ENCODE results near the gene ZC3H12C. TPM values are rescaled to one million over a fixed set of nuclear protein-coding genes. Genes with fewer than 3 reads are reported as not detected.

ZC3H12C gene
- total and polyA plus RNA-seq, 2 of the 4 experiments (the other 2 are of a cell fraction): 4.2 to 15.8 TPM

DNA sequence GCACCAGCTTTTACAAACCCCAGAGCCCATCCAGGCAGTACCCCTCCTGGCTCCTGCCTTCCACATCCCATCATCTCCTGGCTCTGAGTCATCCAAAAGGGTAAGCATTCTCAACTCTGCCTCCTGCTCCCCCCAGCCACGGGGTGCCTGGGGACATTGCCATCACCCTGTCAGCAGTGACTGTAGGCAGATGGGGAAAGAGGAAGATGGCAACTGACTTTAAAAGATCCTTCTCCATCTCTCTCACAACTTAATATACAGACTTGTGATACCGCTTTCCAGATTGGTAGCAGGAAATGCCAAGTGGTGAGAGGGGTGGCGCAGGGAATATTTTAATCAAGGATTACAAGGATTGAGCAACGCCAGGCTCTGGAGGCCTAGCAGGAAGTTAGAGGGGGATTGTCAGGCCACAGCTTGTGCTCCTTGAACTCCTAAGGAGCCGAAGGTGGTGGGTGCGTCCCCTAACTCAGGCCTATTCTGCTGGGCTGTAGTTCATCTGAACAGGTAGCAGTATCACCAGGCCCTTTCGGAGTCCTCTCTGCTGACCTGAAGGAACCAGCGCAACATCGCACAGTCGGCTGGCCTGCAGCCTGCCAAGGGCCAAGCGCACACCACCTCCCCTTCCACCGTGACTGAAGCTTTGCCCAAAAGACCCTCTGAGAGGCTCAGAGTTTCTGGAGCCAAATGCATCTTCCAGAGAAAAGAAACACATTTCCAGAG, 83.3 kb downstream of the ZC3H12C start:
- 0 out of 4 replicates have a peak, but pooled peaks cover 0 to 3% of the 10 kb centered on the region in 2 experiments for H3K79me1 ChIP-seq (ENCODE audit: low read depth in 1 of 2, low read length in 2 of 2)
- H3K4ac ChIP-seq (ENCODE audit: low read depth, low read length): no peak overlapping the region
- H2BK5ac ChIP-seq (ENCODE audit: low read depth, low read length, poor library complexity, severe bottlenecking): no peak overlapping the region
- peak overlapping the region; percentile 70; the same call in 2 of the 3 replicates for H2BK15ac ChIP-seq (ENCODE audit: low read depth, low read length)
- no peak overlapping the region for H3K18ac ChIP-seq (ENCODE audit: low read depth, low read length)
- H2BK120ac ChIP-seq (ENCODE audit: low read depth, low read length): no peak overlapping the region
- no peak overlapping the region for H3K4me3 ChIP-seq (ENCODE audit: insufficient read depth, low read depth, low read length)
- peak overlapping the region; percentile 31; the same call in 1 of the 2 replicates for H4K5ac ChIP-seq (ENCODE audit: low read depth, low read length)
- H3K23ac ChIP-seq (ENCODE audit: low read depth, low read length): no peak overlapping the region
- H3K9me1 ChIP-seq (ENCODE audit: insufficient read depth, low read length): peaks cover 10% of the 10 kb centered on the region; the same call in 1 of the 2 replicates
- H3K4me1 ChIP-seq (ENCODE audit: control insufficient read depth, insufficient read depth, low read length): peaks cover 9% of the 10 kb centered on the region
- 0 out of 2 replicates have a peak overlapping the region, but pooled peaks have one; percentile 35 for H3K14ac ChIP-seq (replicated peaks; ENCODE audit: low read depth, low read length)
- no peak overlapping the region for H3K4me2 ChIP-seq (ENCODE audit: low read depth, low read length)
- BruUV-seq (replicated peaks): no TSS peak
- H3K27ac ChIP-seq (ENCODE audit: insufficient read depth, low read length): no peak overlapping the region
- CTCF ChIA-PET: interaction anchor here (0.7 kb wide), 1 partner anchor 14 kb away, joined by 3 read pairs; no protein-coding TSS in a partner anchor
- H4K20me1 ChIP-seq (ENCODE audit: insufficient read depth, low read length): no peaks in the 10 kb centered on the region
- intact Hi-C loops (cut with micrococcal nuclease) (no loop called here), in situ Hi-C loops (cut with MboI; ENCODE audit: low sequenced_read_pairs) (loop anchor here (25.0 kb wide), 1 partner anchor 214 kb away; no protein-coding TSS in a partner anchor), dilution Hi-C loops (cut with HindIII; ENCODE audit: low sequenced_read_pairs, unreplicated experiment) (no loop called here)
- H3K56ac ChIP-seq (ENCODE audit: extremely low read depth, insufficient read depth, low read length): no peak overlapping the region
- no peak overlapping the region for H2BK20ac ChIP-seq (ENCODE audit: low read depth, low read length)
- POLR2A ChIA-PET (ENCODE audit: unreplicated experiment): no interaction called here
- ATAC-seq (ENCODE audit: low read depth) (peak; percentile 40), DNase-seq (peak; percentile 51)
- peak overlapping the region; percentile 32; the same call in 1 of the 2 replicates for H2AK5ac ChIP-seq (ENCODE audit: low read depth, low read length)
- WGBS, 2 experiments (ENCODE audit: extremely low coverage in 2 of 2, insufficient read length in 1 of 2): 90% methylated on average over 2 of the region's 12 CpGs; no CpG with 5 or more reads in 1 of the 2 experiments
- no peak overlapping the region for H3K9ac ChIP-seq (ENCODE audit: low read depth, low read length)
- no peaks in the 10 kb centered on the region for H3K36me3 ChIP-seq (ENCODE audit: control insufficient read depth, insufficient read depth, low read length)
- 0 out of 4 replicates have a peak overlapping the region, but pooled peaks of 1 of the 2 experiments have one; percentile 19 for H4K8ac ChIP-seq (ENCODE audit: low read depth in 2 of 2, low read length in 2 of 2)
- TF ChIP-seq RCOR1 (IDR thresholded peaks at IDR 0.05; ENCODE audit: insufficient replicate concordance, low read length): peak; percentile 34
- TF ChIP-seq RAD21 (IDR thresholded peaks at IDR 0.05; ENCODE audit: low read length): no peak
- peak overlapping the region; percentile 21; the same call in 1 of the 2 replicates for H4K91ac ChIP-seq (ENCODE audit: insufficient read depth, low read depth, low read length)
- no peaks in the 10 kb centered on the region for H3K9me3 ChIP-seq (ENCODE audit: control insufficient read depth, insufficient read depth, low read length)
- peak overlapping the region; percentile 61 for H2AFZ ChIP-seq (replicated peaks; ENCODE audit: low read length, poor library complexity)
- no peaks in the 10 kb centered on the region for H3K27me3 ChIP-seq (ENCODE audit: control insufficient read depth, insufficient read depth, low read length)
- no peak overlapping the region for H2AK9ac ChIP-seq (replicated peaks; ENCODE audit: low read depth, low read length, poor library complexity)

Data from IMR-90 (cell line).